Neural cell (in vitro differentiated cells): ENCODE results near the gene ZP2.

Experiments used
- EP300 ChIP-seq: fragments of 450-650 bp; conservative IDR thresholded peaks from 2 replicates; pipeline ENCODE4 v1.6.1; 2014; ENCODE audit warnings: antibody characterized with exemption, mild to moderate bottlenecking, moderate library complexity; ENCODE audit not compliant: poor library complexity, severe bottlenecking
- EZH2 ChIP-seq: fragments of 200-600, 300-800 bp; shearing (Covaris generic), sonication (generic); IDR thresholded peaks from 2 replicates; pipeline ENCODE4 v1.6.1; 2014; ENCODE audit warnings: antibody characterized with exemption, low read length, borderline replicate concordance, mild to moderate bottlenecking; ENCODE audit not compliant: insufficient read depth, poor library complexity, severe bottlenecking
- MXI1 ChIP-seq: fragments of 450-650 bp; conservative IDR thresholded peaks from 2 replicates; pipeline ENCODE4 v1.6.1; 2014; ENCODE audit warnings: antibody characterized with exemption, mild to moderate bottlenecking; ENCODE audit not compliant: poor library complexity, severe bottlenecking
- POLR2AphosphoS5 ChIP-seq: IDR thresholded peaks from 2 replicates; pipeline ENCODE4 v1.6.1; 2012
- RAD21 ChIP-seq: fragments of 450-650 bp; conservative IDR thresholded peaks from 2 replicates; pipeline ENCODE4 v1.6.1; 2014; ENCODE audit warnings: antibody characterized with exemption, mild to moderate bottlenecking, moderate library complexity
- SMC3 ChIP-seq: fragments of 450-650 bp; conservative IDR thresholded peaks from 2 replicates; pipeline ENCODE4 v1.6.1; 2014; ENCODE audit warnings: antibody characterized with exemption, mild to moderate bottlenecking, moderate library complexity; ENCODE audit not compliant: poor library complexity
- TAF1 ChIP-seq: IDR thresholded peaks from 2 replicates; pipeline ENCODE4 v1.6.1; 2012; ENCODE audit warnings: low read depth
- TF ChIP-seq, protein P1 (sequence below): fragments of 450-650 bp; IDR thresholded peaks from 2 replicates; pipeline ENCODE4 v1.5.1; 2014; ENCODE audit warnings: antibody characterized with exemption, mild to moderate bottlenecking, moderate library complexity; ENCODE audit not compliant: poor library complexity, severe bottlenecking
- TF ChIP-seq, protein P2 (sequence below): IDR thresholded peaks from 2 replicates; pipeline ENCODE4 v1.6.1; 2012; ENCODE audit warnings: borderline replicate concordance

DNA sequence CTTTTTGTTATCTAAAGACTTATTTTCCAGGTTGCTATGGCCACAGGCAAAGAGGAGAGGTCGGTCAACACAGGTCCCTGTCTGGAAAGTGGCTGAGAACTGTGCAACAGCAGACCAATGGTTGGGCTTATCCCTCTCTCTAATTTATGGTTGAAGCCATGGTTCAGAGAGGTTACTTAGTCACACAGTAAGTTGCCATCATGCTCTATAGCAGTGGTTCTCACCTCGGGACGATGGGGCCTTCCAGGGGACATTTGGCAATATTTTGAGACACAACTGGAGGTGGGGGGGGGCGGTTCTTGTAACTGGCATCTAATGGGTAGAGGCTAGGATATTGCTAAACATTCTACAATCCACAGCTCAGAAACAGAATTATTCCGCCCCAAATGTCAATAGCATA lies 53.7 kb downstream of the ZP2 start:
- TF ChIP-seq, protein P1, sequence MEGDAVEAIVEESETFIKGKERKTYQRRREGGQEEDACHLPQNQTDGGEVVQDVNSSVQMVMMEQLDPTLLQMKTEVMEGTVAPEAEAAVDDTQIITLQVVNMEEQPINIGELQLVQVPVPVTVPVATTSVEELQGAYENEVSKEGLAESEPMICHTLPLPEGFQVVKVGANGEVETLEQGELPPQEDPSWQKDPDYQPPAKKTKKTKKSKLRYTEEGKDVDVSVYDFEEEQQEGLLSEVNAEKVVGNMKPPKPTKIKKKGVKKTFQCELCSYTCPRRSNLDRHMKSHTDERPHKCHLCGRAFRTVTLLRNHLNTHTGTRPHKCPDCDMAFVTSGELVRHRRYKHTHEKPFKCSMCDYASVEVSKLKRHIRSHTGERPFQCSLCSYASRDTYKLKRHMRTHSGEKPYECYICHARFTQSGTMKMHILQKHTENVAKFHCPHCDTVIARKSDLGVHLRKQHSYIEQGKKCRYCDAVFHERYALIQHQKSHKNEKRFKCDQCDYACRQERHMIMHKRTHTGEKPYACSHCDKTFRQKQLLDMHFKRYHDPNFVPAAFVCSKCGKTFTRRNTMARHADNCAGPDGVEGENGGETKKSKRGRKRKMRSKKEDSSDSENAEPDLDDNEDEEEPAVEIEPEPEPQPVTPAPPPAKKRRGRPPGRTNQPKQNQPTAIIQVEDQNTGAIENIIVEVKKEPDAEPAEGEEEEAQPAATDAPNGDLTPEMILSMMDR: no peak
- TF ChIP-seq EZH2 (no peak), EP300 (no peak), TAF1 (no peak), RAD21 (no peak), MXI1 (no peak), SMC3 (no peak), POLR2AphosphoS5 (no peak)
- TF ChIP-seq, protein P2, sequence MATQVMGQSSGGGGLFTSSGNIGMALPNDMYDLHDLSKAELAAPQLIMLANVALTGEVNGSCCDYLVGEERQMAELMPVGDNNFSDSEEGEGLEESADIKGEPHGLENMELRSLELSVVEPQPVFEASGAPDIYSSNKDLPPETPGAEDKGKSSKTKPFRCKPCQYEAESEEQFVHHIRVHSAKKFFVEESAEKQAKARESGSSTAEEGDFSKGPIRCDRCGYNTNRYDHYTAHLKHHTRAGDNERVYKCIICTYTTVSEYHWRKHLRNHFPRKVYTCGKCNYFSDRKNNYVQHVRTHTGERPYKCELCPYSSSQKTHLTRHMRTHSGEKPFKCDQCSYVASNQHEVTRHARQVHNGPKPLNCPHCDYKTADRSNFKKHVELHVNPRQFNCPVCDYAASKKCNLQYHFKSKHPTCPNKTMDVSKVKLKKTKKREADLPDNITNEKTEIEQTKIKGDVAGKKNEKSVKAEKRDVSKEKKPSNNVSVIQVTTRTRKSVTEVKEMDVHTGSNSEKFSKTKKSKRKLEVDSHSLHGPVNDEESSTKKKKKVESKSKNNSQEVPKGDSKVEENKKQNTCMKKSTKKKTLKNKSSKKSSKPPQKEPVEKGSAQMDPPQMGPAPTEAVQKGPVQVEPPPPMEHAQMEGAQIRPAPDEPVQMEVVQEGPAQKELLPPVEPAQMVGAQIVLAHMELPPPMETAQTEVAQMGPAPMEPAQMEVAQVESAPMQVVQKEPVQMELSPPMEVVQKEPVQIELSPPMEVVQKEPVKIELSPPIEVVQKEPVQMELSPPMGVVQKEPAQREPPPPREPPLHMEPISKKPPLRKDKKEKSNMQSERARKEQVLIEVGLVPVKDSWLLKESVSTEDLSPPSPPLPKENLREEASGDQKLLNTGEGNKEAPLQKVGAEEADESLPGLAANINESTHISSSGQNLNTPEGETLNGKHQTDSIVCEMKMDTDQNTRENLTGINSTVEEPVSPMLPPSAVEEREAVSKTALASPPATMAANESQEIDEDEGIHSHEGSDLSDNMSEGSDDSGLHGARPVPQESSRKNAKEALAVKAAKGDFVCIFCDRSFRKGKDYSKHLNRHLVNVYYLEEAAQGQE: no peak
